HL-60 (cell line): ENCODE data around the gene DAAM2.

Source experiments
- DNase-seq, 2 experiments: peaks; one replicate each; pipeline ENCODE4 v3.0.0-alpha.2; 2010 to 2020; ENCODE audit warnings: low read depth in 1 of 2, low spot score in 1 of 2
- H3K27ac ChIP-seq: fragments of 250-450 bp; sonication (Bioruptor Pico); replicated peaks from 2 replicates; pipeline ENCODE4 v1.5.1; 2020; ENCODE audit warnings: mild to moderate bottlenecking, moderate library complexity
- H3K27me3 ChIP-seq: fragments of 250-450 bp; sonication (Bioruptor Pico); 2 replicates; pipeline ENCODE4 v1.5.1; 2021; ENCODE audit warnings: mild to moderate bottlenecking, moderate library complexity; ENCODE audit not compliant: insufficient read depth, poor library complexity, severe bottlenecking
- H3K4me3 ChIP-seq: replicated peaks from 2 replicates; pipeline ENCODE4 v1.5.1; 2011; ENCODE audit warnings: mild to moderate bottlenecking, control low read depth, low read length; ENCODE audit not compliant: insufficient read depth
- GABPA ChIP-seq: IDR thresholded peaks from 2 replicates; pipeline ENCODE4 v1.6.1; 2012; ENCODE audit warnings: low read depth
- POLR2AphosphoS5 ChIP-seq: IDR thresholded peaks from 2 replicates; pipeline ENCODE4 v1.6.1; 2012; ENCODE audit warnings: low read depth
- REST ChIP-seq: IDR thresholded peaks from 2 replicates; pipeline ENCODE4 v1.6.1; 2012; ENCODE audit warnings: low read depth; ENCODE audit not compliant: insufficient replicate concordance
- SPI1 ChIP-seq: IDR thresholded peaks from 2 replicates; pipeline ENCODE4 v1.6.1; 2012; ENCODE audit warnings: low read depth, mild to moderate bottlenecking, borderline replicate concordance
- TF ChIP-seq, protein P1 (sequence below): IDR thresholded peaks from one replicate; pipeline ENCODE4 v1.5.1; 2011; ENCODE audit warnings: low read length, control low read depth, inconsistent platforms; ENCODE audit not compliant: insufficient read depth

The DAAM2 gene

DNA sequence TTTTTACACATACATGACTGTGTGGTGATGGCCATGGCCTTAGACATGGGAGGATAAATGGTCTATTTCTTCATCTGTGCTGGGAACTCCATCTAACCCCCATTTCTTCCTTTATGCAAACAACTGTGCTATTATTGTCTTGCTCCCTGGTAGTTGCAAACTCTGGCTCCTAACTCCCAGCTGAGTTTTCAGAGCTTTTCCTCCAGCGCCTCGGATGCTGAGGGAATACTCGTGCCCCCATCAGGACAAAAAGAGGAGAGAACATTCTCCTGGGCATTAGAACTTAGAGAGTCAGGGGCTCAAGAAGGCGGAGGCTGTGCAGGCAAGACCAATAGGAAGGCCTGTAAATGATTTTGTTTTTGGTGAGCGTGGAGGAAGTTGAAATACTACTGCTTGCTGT is 2.1 kb downstream of the DAAM2 start:
- no peak for TF ChIP-seq POLR2AphosphoS5
- TF ChIP-seq, protein P1, sequence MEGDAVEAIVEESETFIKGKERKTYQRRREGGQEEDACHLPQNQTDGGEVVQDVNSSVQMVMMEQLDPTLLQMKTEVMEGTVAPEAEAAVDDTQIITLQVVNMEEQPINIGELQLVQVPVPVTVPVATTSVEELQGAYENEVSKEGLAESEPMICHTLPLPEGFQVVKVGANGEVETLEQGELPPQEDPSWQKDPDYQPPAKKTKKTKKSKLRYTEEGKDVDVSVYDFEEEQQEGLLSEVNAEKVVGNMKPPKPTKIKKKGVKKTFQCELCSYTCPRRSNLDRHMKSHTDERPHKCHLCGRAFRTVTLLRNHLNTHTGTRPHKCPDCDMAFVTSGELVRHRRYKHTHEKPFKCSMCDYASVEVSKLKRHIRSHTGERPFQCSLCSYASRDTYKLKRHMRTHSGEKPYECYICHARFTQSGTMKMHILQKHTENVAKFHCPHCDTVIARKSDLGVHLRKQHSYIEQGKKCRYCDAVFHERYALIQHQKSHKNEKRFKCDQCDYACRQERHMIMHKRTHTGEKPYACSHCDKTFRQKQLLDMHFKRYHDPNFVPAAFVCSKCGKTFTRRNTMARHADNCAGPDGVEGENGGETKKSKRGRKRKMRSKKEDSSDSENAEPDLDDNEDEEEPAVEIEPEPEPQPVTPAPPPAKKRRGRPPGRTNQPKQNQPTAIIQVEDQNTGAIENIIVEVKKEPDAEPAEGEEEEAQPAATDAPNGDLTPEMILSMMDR = no peak
- TF ChIP-seq SPI1 = no peak
- TF ChIP-seq REST = no peak
- TF ChIP-seq GABPA = no peak
- no peak overlapping the region for H3K27ac ChIP-seq
- H3K27me3 ChIP-seq = peaks cover 19% of the 10 kb centered on the region
- H3K4me3 ChIP-seq = no peak overlapping the region
- no peak for DNase-seq

DNA sequence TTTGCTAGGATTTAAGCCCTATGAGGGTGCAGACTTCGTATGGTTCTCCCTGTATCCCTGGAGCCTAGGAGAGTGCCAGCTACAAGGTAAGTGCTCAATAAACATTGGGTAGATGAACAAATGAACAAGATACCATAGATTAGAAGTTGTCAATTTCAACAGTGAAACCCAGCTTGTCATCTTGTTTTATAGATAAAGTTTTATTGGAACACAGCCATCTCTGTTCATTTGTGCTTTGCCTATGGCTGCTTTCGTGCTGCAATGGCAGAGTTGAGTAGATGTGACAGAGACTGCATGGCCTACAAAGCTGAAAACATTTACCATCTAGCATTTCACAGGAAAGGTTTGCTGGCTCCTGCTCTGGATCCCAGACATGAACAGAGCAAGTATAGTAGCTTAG is 5.6 kb downstream of the DAAM2 start:
- H3K27ac ChIP-seq = no peak overlapping the region
- DNase-seq = no peak
- no peak for TF ChIP-seq REST
- TF ChIP-seq POLR2AphosphoS5 = no peak
- TF ChIP-seq GABPA = no peak
- TF ChIP-seq, protein P1 = no peak
- TF ChIP-seq SPI1 = no peak
- H3K4me3 ChIP-seq = no peak overlapping the region
- peaks cover 3% of the 10 kb centered on the region for H3K27me3 ChIP-seq

- TF ChIP-seq SPI1 = no peak
- TF ChIP-seq POLR2AphosphoS5 = no peak
- TF ChIP-seq GABPA = no peak
- TF ChIP-seq REST = no peak
- TF ChIP-seq, protein P1 = no peak
- DNase-seq = no peak
- Histone ChIP-seq H3K4me3 (no peak overlapping the region), H3K27me3 (no peaks in the 10 kb centered on the region), H3K27ac (no peak overlapping the region)
Measured at GRCh38 chr6:39800034-39801032, 8.2 kb downstream of the DAAM2 start.
